Inflammatory macrophage treated with lipopolysaccharide for 1 hour (primary cell): ENCODE measurements around the gene SSTR4.

Experiments used
- DNase-seq, 2 donors: peaks; one replicate each; pipeline ENCODE4 v3.0.0-alpha.2; 2020 to 2022

Gene SSTR4

GRCh38 chr20:23068283-23068682, 33.2 kb downstream of the SSTR4 start:
- DNase-seq: no peak

- no peak for DNase-seq
These were observed 34.0 kb downstream of the SSTR4 start for GRCh38 chr20:23069108-23069507.

GRCh38 chr20:23071398-23071797, 36.3 kb downstream of the SSTR4 start:
- DNase-seq: no peak

- no peak for DNase-seq
These were observed 36.9 kb downstream of the SSTR4 start for GRCh38 chr20:23071996-23072395.

- no peak for DNase-seq
These were observed 37.9 kb downstream of the SSTR4 start for GRCh38 chr20:23072892-23073586.

- no peak for DNase-seq
These were observed 38.9 kb downstream of the SSTR4 start for GRCh38 chr20:23074052-23074451.

GRCh38 chr20:23077277-23077676, 42.2 kb downstream of the SSTR4 start:
- DNase-seq: no peak

- no peak for DNase-seq
These were observed 43.4 kb downstream of the SSTR4 start for GRCh38 chr20:23078351-23079015.

- no peak for DNase-seq
These were observed 43.9 kb downstream of the SSTR4 start for GRCh38 chr20:23079016-23079351.

GRCh38 chr20:23079926-23080325, 44.8 kb downstream of the SSTR4 start:
- no peak for DNase-seq

GRCh38 chr20:23080521-23080920, 45.4 kb downstream of the SSTR4 start:
- no peak for DNase-seq

- no peak for DNase-seq
These were observed 46.2 kb downstream of the SSTR4 start for GRCh38 chr20:23081263-23081819.

- peak in 1 of 2 donors; percentile 36 for DNase-seq
These were observed 47.9 kb downstream of the SSTR4 start for GRCh38 chr20:23082846-23083552.

GRCh38 chr20:23083553-23084220, 48.6 kb downstream of the SSTR4 start:
- no peak for DNase-seq

GRCh38 chr20:23084282-23084844, 49.3 kb downstream of the SSTR4 start:
- no peak for DNase-seq

- DNase-seq: no peak
These were observed 49.8 kb downstream of the SSTR4 start for GRCh38 chr20:23084845-23085365.

GRCh38 chr20:23085436-23086055, 50.4 kb downstream of the SSTR4 start:
- DNase-seq: no peak

- no peak for DNase-seq
These were observed 51.0 kb downstream of the SSTR4 start, which contains the start of gene CD93 for GRCh38 chr20:23086056-23086566. Gene CD93, minus strand, starts transcription at chr20:23086324. Its CDS starts 132 bp downstream, at chr20:23086192.

- DNase-seq: peak; percentile 49 to 53
These were observed 51.9 kb downstream of the SSTR4 start for GRCh38 chr20:23086931-23087411.

- DNase-seq: peak; percentile 64 to 72
These were observed 52.6 kb downstream of the SSTR4 start for GRCh38 chr20:23087587-23088251.
